ENCODE results near the gene CD44. TPM values are rescaled to one million over a fixed set of nuclear protein-coding genes. Genes with fewer than 3 reads are reported as not detected.

CD44 gene
- total and polyA plus RNA-seq, 11 donors = 3.9 to 210 (median 26.2) TPM

GRCh38 chr11:35141071-35141470 is 2.1 kb downstream of the CD44 start:
- H3K27me3 ChIP-seq = peaks cover 0 to 3% (median 0%) of the 10 kb centered on the region in 9 donors
- H3K4me3 ChIP-seq = peak overlapping the region in 9 of 12 donors; percentile 62 to 94 (median 76)
- DNase-seq (no peak), ATAC-seq (no peak)
- peaks cover 0 to 17% (median 0%) of the 10 kb centered on the region in 9 donors for H3K36me3 ChIP-seq
- intact Hi-C loops (cut with DNase I) = no loop called here
- H3K9me3 ChIP-seq = no peaks in the 10 kb centered on the region
- H3K27ac ChIP-seq = peak overlapping the region in 7 of 12 donors; percentile 28 to 97 (median 46)
- 47 to 69% (median 57%) methylated on average over 2 of the region's 2 CpGs for WGBS, 4 donors
- peaks cover 0 to 83% (median 26%) of the 10 kb centered on the region in 12 donors for H3K4me1 ChIP-seq
- TF ChIP-seq CTCF (IDR thresholded peaks at IDR 0.05) = no peak
- TF ChIP-seq POLR2A (IDR thresholded peaks at IDR 0.05) = no peak

GRCh38 chr11:35141571-35141971 is 2.6 kb downstream of the CD44 start:
- peak in 2 of 4 donors; percentile 19 to 25 for ATAC-seq
- WGBS, 4 donors = 75 to 80% (median 77%) methylated on average over 9 of the region's 9 CpGs
- peaks cover 0 to 19% (median 0%) of the 10 kb centered on the region in 9 donors for H3K36me3 ChIP-seq
- TF ChIP-seq CTCF (IDR thresholded peaks at IDR 0.05) (no peak), POLR2A (IDR thresholded peaks at IDR 0.05) (no peak)
- intact Hi-C loops (cut with DNase I) = no loop called here
- peak overlapping the region in 7 of 12 donors; percentile 28 to 97 (median 46) for H3K27ac ChIP-seq
- peak; percentile 22 to 73 (median 56) for DNase-seq
- peaks cover 0 to 3% (median 0%) of the 10 kb centered on the region in 9 donors for H3K27me3 ChIP-seq
- no peaks in the 10 kb centered on the region for H3K9me3 ChIP-seq
- peak overlapping the region in 8 of 12 donors; percentile 62 to 94 (median 78) for H3K4me3 ChIP-seq
- H3K4me1 ChIP-seq = peaks cover 0 to 88% (median 26%) of the 10 kb centered on the region in 12 donors

- intact Hi-C loops (cut with DNase I) = no loop called here
- DNase-seq = peak in 1 of 5 donors; percentile 29
- Histone ChIP-seq H3K27me3 (peaks cover 0 to 3% (median 0%) of the 10 kb centered on the region in 9 donors), H3K9me3 (no peaks in the 10 kb centered on the region), H3K4me3 (peak overlapping the region in 2 of 12 donors; percentile 8 to 94), H3K36me3 (peaks cover 0 to 26% (median 0%) of the 10 kb centered on the region in 9 donors), H3K27ac (peak overlapping the region in 1 of 12 donors; percentile 97), H3K4me1 (peaks cover 0 to 92% (median 26%) of the 10 kb centered on the region in 12 donors)
- TF ChIP-seq POLR2A (IDR thresholded peaks at IDR 0.05) (no peak), CTCF (IDR thresholded peaks at IDR 0.05) (no peak)
- no peak for ATAC-seq
- WGBS, 4 donors = 86 to 88% (median 87%) methylated on average over 2 of the region's 2 CpGs
Observed at GRCh38 chr11:35142481-35143075, 3.6 kb downstream of the CD44 start.

- Histone ChIP-seq H3K27me3 (peaks cover 0 to 3% (median 0%) of the 10 kb centered on the region in 9 donors), H3K36me3 (peaks cover 0 to 36% (median 0%) of the 10 kb centered on the region in 9 donors), H3K4me1 (peaks cover 0 to 92% (median 22%) of the 10 kb centered on the region in 12 donors), H3K27ac (peak overlapping the region in 1 of 12 donors; percentile 97), H3K9me3 (no peaks in the 10 kb centered on the region), H3K4me3 (peak overlapping the region in 2 of 12 donors; percentile 1 to 94)
- ATAC-seq (no peak), DNase-seq (no peak)
- 79 to 87% (median 85%) methylated on average over 7 to 8 of the region's 8 CpGs for WGBS, 4 donors
- TF ChIP-seq POLR2A (IDR thresholded peaks at IDR 0.05) = no peak
- TF ChIP-seq CTCF (IDR thresholded peaks at IDR 0.05) = no peak
- intact Hi-C loops (cut with DNase I) = no loop called here
Observed at GRCh38 chr11:35143297-35144135, 4.5 kb downstream of the CD44 start.

Data from heart left ventricle (tissue), 16 donors.